RWPE1 (cell line): ENCODE results near the gene MYF5.

Source experiments
- CTCF ChIA-PET: fragments of 350-600 bp; sonication (Branson Sonifier 250); formaldehyde crosslinking; extraction: SDS; loops from one replicate; lab custom pipeline; 2021; lab: Yijun Ruan, JAX
- POLR2A ChIA-PET: fragments of 400-600 bp; formaldehyde crosslinking; extraction: SDS; loops from one replicate; lab custom pipeline; 2020; ENCODE audit warnings: antibody characterized with exemption; ENCODE audit not compliant: low non-redundant PET; lab: Yijun Ruan, JAX
- DNase-seq: peaks from one replicate; pipeline ENCODE4 v3.0.0; 2012; ENCODE audit warnings: low spot score
- H3K27ac ChIP-seq: fragments of 450-650 bp; 2 replicates; pipeline ENCODE4 v1.5.1; 2017
- CTCF ChIP-seq: fragments of 450-650 bp; conservative IDR thresholded peaks from 2 replicates; pipeline ENCODE4 v1.5.1; 2017; ENCODE audit warnings: low read depth, mild to moderate bottlenecking

The MYF5 gene

GRCh38 chr12:80710727-80711449 is 5.8 kb upstream of the MYF5 start:
- no peak for DNase-seq
- ChIA-PET POLR2A (no interaction called here), CTCF (interaction anchor here (0.6 to 1.2 kb wide), 6 partner anchors 8 to 1253 kb away, joined by 3 to 5 read pairs (median 3); no protein-coding TSS in a partner anchor)
- no peak overlapping the region for H3K27ac ChIP-seq
- no peak for TF ChIP-seq CTCF

- no peak for TF ChIP-seq CTCF
- ChIA-PET CTCF (no interaction called here), POLR2A (no interaction called here)
- H3K27ac ChIP-seq = no peak overlapping the region
- no peak for DNase-seq
Measured at GRCh38 chr12:80711866-80712265, 4.8 kb upstream of the MYF5 start.

- CTCF ChIA-PET = interaction anchor here (0.5 kb wide), 1 partner anchor 50 kb away, joined by 4 read pairs; no protein-coding TSS in a partner anchor
- POLR2A ChIA-PET = no interaction called here
- no peak for TF ChIP-seq CTCF
- no peak overlapping the region for H3K27ac ChIP-seq
- DNase-seq = no peak
Measured at GRCh38 chr12:80712866-80713265, 3.8 kb upstream of the MYF5 start.

GRCh38 chr12:80713419-80713818 is 3.3 kb upstream of the MYF5 start:
- H3K27ac ChIP-seq = no peak overlapping the region
- ChIA-PET POLR2A (no interaction called here), CTCF (interaction anchor here (0.5 kb wide), 1 partner anchor 49 kb away, joined by 4 read pairs; no protein-coding TSS in a partner anchor)
- TF ChIP-seq CTCF = no peak
- no peak for DNase-seq

- no peak for DNase-seq
- H3K27ac ChIP-seq = no peak overlapping the region
- no peak for TF ChIP-seq CTCF
- POLR2A ChIA-PET = no interaction called here
- CTCF ChIA-PET = no interaction called here
Measured at GRCh38 chr12:80714055-80714454, 2.7 kb upstream of the MYF5 start.

GRCh38 chr12:80714846-80715245 is 1.9 kb upstream of the MYF5 start:
- CTCF ChIA-PET = no interaction called here
- H3K27ac ChIP-seq = no peak overlapping the region
- POLR2A ChIA-PET = no interaction called here
- DNase-seq = no peak
- TF ChIP-seq CTCF = no peak
